Loucy (cell line): Measurements from ENCODE around the gene ZNF180.

Experiments used
- H2AFZ ChIP-seq: fragments of 200-600 bp; sonication (generic); 2 replicates; pipeline ENCODE4 v1.6.0; 2016; ENCODE audit warnings: antibody characterized with exemption, mild to moderate bottlenecking, low read length, moderate library complexity
- H3F3A ChIP-seq: fragments of 200-600 bp; 2 replicates; pipeline ENCODE4 v1.6.0; 2016; ENCODE audit warnings: antibody characterized with exemption, low read depth, mild to moderate bottlenecking
- H3K27me3 ChIP-seq: fragments of 200-600 bp; sonication (generic); 2 replicates; pipeline ENCODE4 v1.6.1; 2014; ENCODE audit warnings: low read length, mild to moderate bottlenecking; ENCODE audit not compliant: insufficient read depth, poor library complexity, severe bottlenecking
- H3K36me3 ChIP-seq: fragments of 200-600 bp; sonication (generic); 2 replicates; pipeline ENCODE4 v1.6.1; 2016; ENCODE audit warnings: low read length; ENCODE audit not compliant: insufficient read depth
- H3K4me1 ChIP-seq: fragments of 200-600 bp; sonication (generic); 2 replicates; pipeline ENCODE4 v1.5.1; 2014; ENCODE audit warnings: low read length, mild to moderate bottlenecking; ENCODE audit not compliant: insufficient read depth, poor library complexity, severe bottlenecking
- H3K4me2 ChIP-seq: fragments of 200-600 bp; sonication (generic); 2 replicates; pipeline ENCODE4 v1.6.0; 2014; ENCODE audit warnings: antibody characterized with exemption, low read length, low read depth, mild to moderate bottlenecking; ENCODE audit not compliant: poor library complexity, severe bottlenecking
- H3K4me3 ChIP-seq: fragments of 200-600 bp; sonication (generic); 2 replicates; pipeline ENCODE4 v1.5.1; 2014; ENCODE audit warnings: low read length, mild to moderate bottlenecking, mixed read lengths; ENCODE audit not compliant: poor library complexity, severe bottlenecking
- H3K79me2 ChIP-seq: fragments of 200-600 bp; sonication (generic); 2 replicates; pipeline ENCODE4 v1.6.1; 2014; ENCODE audit warnings: low read length; ENCODE audit not compliant: insufficient read depth
- H3K9ac ChIP-seq: fragments of 200-600 bp; sonication (generic); 2 replicates; pipeline ENCODE4 v1.6.0; 2014; ENCODE audit warnings: mild to moderate bottlenecking, low read depth, low read length, moderate library complexity; ENCODE audit not compliant: poor library complexity, severe bottlenecking
- H3K9me2 ChIP-seq: fragments of 200-600 bp; sonication (generic); replicated peaks from 2 replicates; pipeline ENCODE4 v1.6.1; 2016; ENCODE audit warnings: low read depth, low read length, mixed read lengths
- H3K9me3 ChIP-seq: fragments of 200-600 bp; sonication (generic); 2 replicates; pipeline ENCODE4 v1.6.1; 2014; ENCODE audit warnings: mild to moderate bottlenecking, antibody characterized with exemption, low read length, low read depth; ENCODE audit not compliant: insufficient read depth
- H4K20me1 ChIP-seq: fragments of 200-600 bp; sonication (generic); 2 replicates; pipeline ENCODE4 v1.6.0; 2014; ENCODE audit warnings: antibody characterized with exemption, low read length, mild to moderate bottlenecking; ENCODE audit not compliant: insufficient read depth, poor library complexity, severe bottlenecking
- EZH2phosphoT487 ChIP-seq: fragments of 200-600 bp; IDR thresholded peaks from 2 replicates; pipeline ENCODE4 v1.6.1; 2018; ENCODE audit warnings: antibody characterized with exemption, mild to moderate bottlenecking, moderate library complexity, borderline replicate concordance
- TF ChIP-seq, protein P1 (sequence below): fragments of 200-600 bp; sonication (generic); conservative IDR thresholded peaks from 2 replicates; pipeline ENCODE4 v1.5.1; 2014; ENCODE audit warnings: mild to moderate bottlenecking, antibody characterized with exemption, low read length

ZNF180 gene

DNA sequence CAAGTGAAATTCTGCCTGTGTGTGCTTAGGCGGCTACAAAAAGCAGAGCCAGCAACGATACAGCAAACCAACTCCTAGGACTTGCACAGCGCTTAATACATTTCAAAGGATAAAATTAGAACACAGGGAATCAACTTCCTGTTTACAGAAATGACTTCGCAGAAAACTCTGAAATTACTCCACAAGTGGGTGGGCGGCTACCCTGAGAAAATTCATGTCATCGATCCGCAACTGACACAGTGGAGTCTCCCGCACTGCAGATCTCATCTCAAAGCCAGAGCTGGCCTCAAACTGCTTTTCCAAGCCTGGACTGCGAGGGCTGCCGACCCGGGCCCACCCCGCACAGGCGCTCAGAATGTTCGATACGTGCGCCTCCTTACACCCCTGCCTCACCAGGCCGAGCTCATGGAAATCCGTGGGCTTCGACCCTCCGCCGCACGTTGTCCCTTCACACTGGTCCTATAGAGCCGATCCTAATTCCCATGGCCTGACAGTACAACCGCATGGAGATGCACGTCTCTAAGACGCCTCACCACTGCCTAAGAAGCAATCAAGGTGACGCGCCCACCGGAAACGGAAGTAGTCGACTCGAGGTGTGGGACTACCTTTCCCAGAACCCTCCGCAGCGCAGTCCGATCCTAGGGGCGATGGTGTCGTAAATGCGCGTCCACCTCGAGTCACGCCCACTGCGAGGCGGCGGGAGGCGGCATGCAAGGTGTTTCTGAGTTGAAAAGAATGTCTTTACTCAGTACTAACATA, 52.2 kb downstream of the ZNF180 start, which contains the start of gene ZNF229:
ZNF229 (minus strand) TSS at position 557 of the 759 bp plus-strand sequence. CDS start 5,625 bp downstream, outside the sequence.
- H2AFZ ChIP-seq, result no peak within 1 kb of the TSS
- H3K9ac ChIP-seq, result no peak within 1 kb of the TSS
- H3K4me2 ChIP-seq, result no peak within 1 kb of the TSS
- no peaks in the 10 kb centered on the region for H3K9me2 ChIP-seq
- H3K27me3 ChIP-seq, result no peaks in the 10 kb centered on the region
- H3K79me2 ChIP-seq, result no peaks in the 10 kb centered on the region
- TF ChIP-seq, protein P1, sequence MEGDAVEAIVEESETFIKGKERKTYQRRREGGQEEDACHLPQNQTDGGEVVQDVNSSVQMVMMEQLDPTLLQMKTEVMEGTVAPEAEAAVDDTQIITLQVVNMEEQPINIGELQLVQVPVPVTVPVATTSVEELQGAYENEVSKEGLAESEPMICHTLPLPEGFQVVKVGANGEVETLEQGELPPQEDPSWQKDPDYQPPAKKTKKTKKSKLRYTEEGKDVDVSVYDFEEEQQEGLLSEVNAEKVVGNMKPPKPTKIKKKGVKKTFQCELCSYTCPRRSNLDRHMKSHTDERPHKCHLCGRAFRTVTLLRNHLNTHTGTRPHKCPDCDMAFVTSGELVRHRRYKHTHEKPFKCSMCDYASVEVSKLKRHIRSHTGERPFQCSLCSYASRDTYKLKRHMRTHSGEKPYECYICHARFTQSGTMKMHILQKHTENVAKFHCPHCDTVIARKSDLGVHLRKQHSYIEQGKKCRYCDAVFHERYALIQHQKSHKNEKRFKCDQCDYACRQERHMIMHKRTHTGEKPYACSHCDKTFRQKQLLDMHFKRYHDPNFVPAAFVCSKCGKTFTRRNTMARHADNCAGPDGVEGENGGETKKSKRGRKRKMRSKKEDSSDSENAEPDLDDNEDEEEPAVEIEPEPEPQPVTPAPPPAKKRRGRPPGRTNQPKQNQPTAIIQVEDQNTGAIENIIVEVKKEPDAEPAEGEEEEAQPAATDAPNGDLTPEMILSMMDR, result no peak
- no peaks in the 10 kb centered on the region for H3K4me1 ChIP-seq
- no peaks in the 10 kb centered on the region for H3F3A ChIP-seq
- H3K4me3 ChIP-seq, result no peak within 1 kb of the TSS
- no peaks in the 10 kb centered on the region for H4K20me1 ChIP-seq
- no peaks in the 10 kb centered on the region for H3K36me3 ChIP-seq
- peaks cover 24% of the 10 kb centered on the region; the same call in 1 of the 2 replicates for H3K9me3 ChIP-seq

DNA sequence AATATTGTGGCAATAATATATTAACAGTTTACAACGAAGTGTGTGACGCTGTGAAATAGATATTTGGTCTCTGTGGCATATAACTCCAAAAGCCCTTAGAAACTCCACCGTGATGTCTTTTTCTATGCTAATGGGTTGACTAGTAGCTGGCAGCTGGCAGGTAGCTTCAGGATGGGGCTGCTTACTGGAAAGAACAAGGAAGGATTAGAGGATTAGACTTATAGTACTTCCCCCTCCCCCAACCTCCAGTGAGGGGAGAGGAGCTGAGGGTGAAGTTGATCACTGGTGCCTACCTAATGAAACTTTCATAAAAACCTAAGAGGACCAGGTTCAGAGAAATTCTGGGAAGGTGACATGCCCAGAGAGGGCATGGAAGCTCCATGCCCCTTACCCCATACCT, 61.9 kb downstream of the ZNF180 start:
- no peaks in the 10 kb centered on the region for H3F3A ChIP-seq
- H3K27me3 ChIP-seq, result no peaks in the 10 kb centered on the region
- H3K4me2 ChIP-seq, result no peak overlapping the region
- no peaks in the 10 kb centered on the region for H3K79me2 ChIP-seq
- no peak for TF ChIP-seq EZH2phosphoT487
- TF ChIP-seq, protein P1, result no peak
- no peaks in the 10 kb centered on the region for H3K36me3 ChIP-seq
- no peak overlapping the region for H3K4me3 ChIP-seq
- no peaks in the 10 kb centered on the region for H3K4me1 ChIP-seq
- peaks cover 3% of the 10 kb centered on the region; the same call in 1 of the 2 replicates for H3K9me3 ChIP-seq
- H3K9ac ChIP-seq, result no peak overlapping the region
- H2AFZ ChIP-seq, result no peak overlapping the region
- no peaks in the 10 kb centered on the region for H3K9me2 ChIP-seq
- no peaks in the 10 kb centered on the region for H4K20me1 ChIP-seq

DNA sequence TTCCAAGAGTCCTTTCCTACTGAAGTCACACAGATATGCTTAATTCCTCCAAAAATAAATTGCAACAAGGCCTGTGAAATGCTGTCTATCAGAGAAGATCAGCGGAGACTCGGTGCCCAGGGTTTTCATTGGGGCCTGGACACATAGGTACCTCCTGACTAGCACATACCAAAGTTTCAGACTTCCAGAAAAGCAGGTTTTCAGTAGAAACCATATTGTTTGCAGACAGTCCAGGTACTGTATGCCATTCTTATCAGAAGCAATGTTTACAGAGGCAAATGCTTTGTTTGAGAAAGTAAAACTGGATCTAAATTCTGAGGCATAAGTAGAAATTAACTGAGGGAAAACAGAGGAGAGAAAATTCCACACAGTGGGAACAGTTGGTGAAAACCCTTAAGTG, 64.9 kb downstream of the ZNF180 start:
- H3K4me2 ChIP-seq, result no peak overlapping the region
- no peaks in the 10 kb centered on the region for H3K9me2 ChIP-seq
- H3K36me3 ChIP-seq, result no peaks in the 10 kb centered on the region
- H3K4me1 ChIP-seq, result no peaks in the 10 kb centered on the region
- H4K20me1 ChIP-seq, result no peaks in the 10 kb centered on the region
- H3K9me3 ChIP-seq, result peaks cover 3% of the 10 kb centered on the region; the same call in 1 of the 2 replicates
- no peaks in the 10 kb centered on the region for H3K27me3 ChIP-seq
- TF ChIP-seq, protein P1, result no peak
- TF ChIP-seq EZH2phosphoT487, result no peak
- no peaks in the 10 kb centered on the region for H3K79me2 ChIP-seq
- no peak overlapping the region for H2AFZ ChIP-seq
- H3K4me3 ChIP-seq, result no peak overlapping the region
- no peak overlapping the region for H3K9ac ChIP-seq
- H3F3A ChIP-seq, result no peaks in the 10 kb centered on the region
